Measurements from ENCODE around the gene THAP10. TPM values are rescaled to one million over a fixed set of nuclear protein-coding genes. Genes with fewer than 3 reads are reported as not detected.

THAP10 gene
- total RNA-seq, 2 donors from 2014 or later = 1.3 to 3.0 TPM

DNA sequence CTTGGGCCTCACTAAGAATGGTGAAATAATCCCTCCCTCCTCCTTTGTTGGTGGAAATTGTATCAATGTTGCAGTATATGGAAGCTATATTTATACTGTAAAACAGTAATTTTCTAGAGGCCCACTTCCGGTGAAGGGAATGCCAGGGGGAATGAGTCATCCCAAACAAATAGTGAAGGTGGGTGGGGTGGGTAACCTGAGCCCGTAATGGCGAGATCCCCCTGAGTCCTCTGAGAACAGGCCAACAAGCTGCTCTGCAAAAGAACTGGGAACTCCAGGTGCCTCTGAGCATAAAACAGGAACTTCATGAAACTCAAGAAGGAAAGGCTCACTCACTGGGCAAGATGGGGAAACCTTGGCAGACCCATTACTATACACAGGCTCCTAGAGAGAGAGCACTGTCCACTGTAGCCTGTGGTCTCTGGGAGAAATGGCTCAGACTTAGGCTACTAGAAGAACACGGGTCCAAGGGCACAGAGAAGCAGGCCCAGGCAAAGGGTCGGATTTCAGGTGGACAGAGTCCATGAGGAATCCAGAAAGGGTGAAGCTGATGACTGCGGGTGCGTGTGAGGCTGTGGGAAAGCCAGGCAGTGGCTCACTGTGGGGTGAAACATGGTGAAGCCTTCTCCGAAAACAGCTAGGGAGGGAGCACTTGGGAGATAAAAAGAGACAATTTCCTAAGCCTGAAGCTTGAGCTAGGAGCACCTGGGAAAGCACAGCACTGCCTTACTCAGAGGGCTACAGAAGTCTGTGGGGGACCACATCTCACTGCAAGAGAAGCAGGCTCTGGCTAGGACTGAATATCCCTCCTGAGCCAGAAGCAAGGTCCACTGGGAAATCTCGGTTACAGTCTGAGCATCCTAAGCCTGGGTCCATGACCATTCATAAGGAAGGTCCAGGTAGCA, 58.1 kb downstream of the THAP10 start:
- H3K9me3 ChIP-seq = no peaks in the 10 kb centered on the region
- intact Hi-C loops (cut with DNase I) = no loop called here
- H3K4me1 ChIP-seq = peaks cover 35% of the 10 kb centered on the region
- H3K36me3 ChIP-seq (replicated peaks in 1 of 2; ENCODE audit: insufficient read depth in 1 of 2, low read depth in 2 of 2) = no peaks in the 10 kb centered on the region
- H3K27me3 ChIP-seq = no peaks in the 10 kb centered on the region
- no peak overlapping the region for H3K4me3 ChIP-seq
- ATAC-seq (peak; percentile 16), DNase-seq (peak in 2 of 4 donors; percentile 31 to 57)
- H3K27ac ChIP-seq = peak overlapping the region in 3 of 4 donors; percentile 30 to 49 (median 32)
- TF ChIP-seq, protein P1, sequence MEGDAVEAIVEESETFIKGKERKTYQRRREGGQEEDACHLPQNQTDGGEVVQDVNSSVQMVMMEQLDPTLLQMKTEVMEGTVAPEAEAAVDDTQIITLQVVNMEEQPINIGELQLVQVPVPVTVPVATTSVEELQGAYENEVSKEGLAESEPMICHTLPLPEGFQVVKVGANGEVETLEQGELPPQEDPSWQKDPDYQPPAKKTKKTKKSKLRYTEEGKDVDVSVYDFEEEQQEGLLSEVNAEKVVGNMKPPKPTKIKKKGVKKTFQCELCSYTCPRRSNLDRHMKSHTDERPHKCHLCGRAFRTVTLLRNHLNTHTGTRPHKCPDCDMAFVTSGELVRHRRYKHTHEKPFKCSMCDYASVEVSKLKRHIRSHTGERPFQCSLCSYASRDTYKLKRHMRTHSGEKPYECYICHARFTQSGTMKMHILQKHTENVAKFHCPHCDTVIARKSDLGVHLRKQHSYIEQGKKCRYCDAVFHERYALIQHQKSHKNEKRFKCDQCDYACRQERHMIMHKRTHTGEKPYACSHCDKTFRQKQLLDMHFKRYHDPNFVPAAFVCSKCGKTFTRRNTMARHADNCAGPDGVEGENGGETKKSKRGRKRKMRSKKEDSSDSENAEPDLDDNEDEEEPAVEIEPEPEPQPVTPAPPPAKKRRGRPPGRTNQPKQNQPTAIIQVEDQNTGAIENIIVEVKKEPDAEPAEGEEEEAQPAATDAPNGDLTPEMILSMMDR (IDR thresholded peaks at IDR 0.05) = no peak
- no peak for TF ChIP-seq POLR2A (IDR thresholded peaks at IDR 0.05)
- 53 to 61% methylated on average over 9 of the region's 9 CpGs for WGBS, 2 donors

- Histone ChIP-seq H3K4me3 (no peak overlapping the region), H3K4me1 (peaks cover 39% of the 10 kb centered on the region), H3K27ac (peak overlapping the region in 2 of 4 donors; percentile 30 to 49), H3K36me3 (replicated peaks in 1 of 2; ENCODE audit: insufficient read depth in 1 of 2, low read depth in 2 of 2) (no peaks in the 10 kb centered on the region), H3K27me3 (no peaks in the 10 kb centered on the region), H3K9me3 (no peaks in the 10 kb centered on the region)
- WGBS, 2 donors = 85 to 87% methylated on average over 3 of the region's 3 CpGs
- intact Hi-C loops (cut with DNase I) = no loop called here
- ATAC-seq (no peak), DNase-seq (no peak)
- no peak for TF ChIP-seq POLR2A (IDR thresholded peaks at IDR 0.05)
- TF ChIP-seq, protein P1 (IDR thresholded peaks at IDR 0.05) = no peak
These were observed 58.8 kb downstream of the THAP10 start for GRCh38 chr15:70833422-70833821.

DNA sequence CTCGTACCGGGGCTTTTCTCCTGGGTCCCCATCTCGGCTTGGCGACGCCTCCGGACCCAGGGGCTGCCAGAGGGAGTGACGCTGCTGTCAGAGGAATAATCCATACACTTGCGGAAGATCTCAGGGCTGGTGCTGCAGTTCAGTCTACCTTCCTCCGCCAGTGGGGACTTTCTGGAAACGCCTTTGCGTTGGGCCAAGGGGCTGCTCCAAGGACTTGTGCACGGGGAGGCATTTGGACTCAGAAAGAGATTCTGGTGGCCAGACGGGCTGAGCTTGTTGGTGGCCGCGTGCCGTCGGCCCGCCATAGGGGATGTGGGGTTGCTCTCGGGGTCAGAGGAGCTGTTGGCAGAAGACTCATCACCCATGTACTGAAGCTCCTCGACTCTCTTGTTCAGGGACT, 60.1 kb downstream of the THAP10 start:
- H3K9me3 ChIP-seq = no peaks in the 10 kb centered on the region
- no peak for ATAC-seq
- DNase-seq = no peak
- H3K27ac ChIP-seq = peak overlapping the region in 1 of 4 donors; percentile 74
- peaks cover 39% of the 10 kb centered on the region for H3K4me1 ChIP-seq
- intact Hi-C loops (cut with DNase I) = no loop called here
- H3K4me3 ChIP-seq = no peak overlapping the region
- TF ChIP-seq POLR2A (IDR thresholded peaks at IDR 0.05) = no peak
- TF ChIP-seq, protein P1 (IDR thresholded peaks at IDR 0.05) = no peak
- no peaks in the 10 kb centered on the region for H3K36me3 ChIP-seq (replicated peaks in 1 of 2; ENCODE audit: insufficient read depth in 1 of 2, low read depth in 2 of 2)
- WGBS, 2 donors = 94 to 95% methylated on average over 14 to 19 of the region's 20 CpGs
- no peaks in the 10 kb centered on the region for H3K27me3 ChIP-seq

Other genes with a start within 250 kb of the THAP10 start
- 10 to 100 TPM; 22.4 to 27.2 TPM for gene UACA, start 128.9 kb downstream of the THAP10 start, total RNA-seq
- 10 to 100 TPM; 20.0 to 44.2 TPM for gene LARP6, start 38.3 kb downstream of the THAP10 start, total RNA-seq
- 1 to 10 TPM; 3.0 to 7.3 TPM for gene LRRC49, start 393 bp upstream of the THAP10 start, total RNA-seq
- 10 to 100 TPM; 12.9 to 16.1 TPM for gene THSD4, start 223.0 kb upstream of the THAP10 start, total RNA-seq